CD4-positive, CD25-positive, alpha-beta regulatory T cell (primary cell): ENCODE measurements around the gene SMAP2. TPM values are rescaled to one million over a fixed set of nuclear protein-coding genes. Genes with fewer than 3 reads are reported as not detected.
A peak's percentile ranks its signal among the peaks of the same experiment; 100 is the strongest.

Experiments
- ATAC-seq, 2 donors: fragments of 150-1000 bp; cut with Tn5 transposase; one replicate each; pipeline ENCODE4 v1.10.0; 2021; ENCODE audit warnings: low read depth in 2 of 2, moderate number of reproducible peaks in 2 of 2, moderate library complexity in 1 of 2
- DNase-seq, 3 donors: peaks; one replicate each; pipeline versions ENCODE4 v3.0.0 to v3.0.0-alpha.2; 2012 to 2022; ENCODE audit warnings: mixed read lengths in 1 of 3
- H3K27ac ChIP-seq: one replicate; pipeline ENCODE4 v1.7.0; 2013; ENCODE audit warnings: mild to moderate bottlenecking, low read length; ENCODE audit not compliant: insufficient read depth, poor library complexity, severe bottlenecking
- H3K27me3 ChIP-seq: one replicate; pipeline ENCODE4 v1.7.0; 2013; ENCODE audit warnings: low read length; ENCODE audit not compliant: control insufficient read depth, insufficient read depth
- H3K36me3 ChIP-seq: one replicate; pipeline ENCODE4 v1.7.0; 2013; ENCODE audit warnings: mild to moderate bottlenecking, low read length, moderate library complexity; ENCODE audit not compliant: control insufficient read depth, insufficient read depth
- H3K4me1 ChIP-seq: 2 replicates; pipeline ENCODE4 v1.7.0; 2013; ENCODE audit warnings: mild to moderate bottlenecking, low read length; ENCODE audit not compliant: insufficient read depth, control insufficient read depth, poor library complexity, severe bottlenecking
- H3K4me3 ChIP-seq: one replicate; pipeline ENCODE4 v1.7.0; 2013; ENCODE audit warnings: low read depth, mild to moderate bottlenecking, low read length, moderate library complexity
- H3K9me3 ChIP-seq, 2 experiments: 1 replicate in 1 of 2; 2 replicates in 1 of 2; pipeline ENCODE4 v1.7.0; 2013; ENCODE audit warnings: low read length in 2 of 2, mild to moderate bottlenecking in 1 of 2, moderate library complexity in 1 of 2; ENCODE audit not compliant: control insufficient read depth in 2 of 2
- H3K27ac Mint-ChIP-seq, 3 donors: one replicate each; pipeline ENCODE4 v1.8.0; 2020 to 2022; ENCODE audit warnings: mild to moderate bottlenecking in 3 of 3, mixed read lengths in 3 of 3, moderate library complexity in 2 of 3
- H3K27me3 Mint-ChIP-seq: one replicate; pipeline ENCODE4 v1.8.0; 2022; ENCODE audit warnings: mild to moderate bottlenecking, mixed read lengths
- H3K36me3 Mint-ChIP-seq: one replicate; pipeline ENCODE4 v1.8.0; 2020; ENCODE audit warnings: mixed read lengths
- H3K4me1 Mint-ChIP-seq, 4 donors: one replicate each; pipeline ENCODE4 v1.8.0; 2020 to 2022; ENCODE audit warnings: mixed read lengths in 4 of 4, mild to moderate bottlenecking in 1 of 4
- H3K4me3 Mint-ChIP-seq, 4 donors: one replicate each; pipeline ENCODE4 v1.8.0; 2020 to 2022; ENCODE audit warnings: mild to moderate bottlenecking in 4 of 4, mixed read lengths in 4 of 4, moderate library complexity in 3 of 4
- H3K9me3 Mint-ChIP-seq, 7 donors: one replicate each; pipeline ENCODE4 v1.8.0; 2020 to 2022; ENCODE audit warnings: mixed read lengths in 7 of 7, mild to moderate bottlenecking in 3 of 7, moderate library complexity in 2 of 7
- polyA plus RNA-seq, 4 donors: library from polyadenylated mRNA; unstranded; fragments of 300-500 nt; fragmentation: Illumina TruSeq; gene quantifications; one replicate each; pipeline ENCODE4 v1.2.3, GENCODE V29; 2021
- total RNA-seq: library from RNA; stranded (reverse); gene quantifications from one replicate; pipeline ENCODE4 v1.2.3, GENCODE V29; 2022

SMAP2 gene
- total and polyA plus RNA-seq, 5 donors from 2014 or later: 297 to 472 (median 398) TPM

- peaks cover 96% of the 10 kb centered on the region for H3K4me1 ChIP-seq
- Mint-ChIP-seq H3K4me3 (peak overlapping the region; percentile 84 to 100 (median 96)), H3K27ac (peak overlapping the region; percentile 97 to 99 (median 98)), H3K9me3 (no peaks in the 10 kb centered on the region), H3K4me1 (peaks cover 23 to 91% (median 62%) of the 10 kb centered on the region in 4 donors), H3K27me3 (no peaks in the 10 kb centered on the region), H3K36me3 (peaks cover 27% of the 10 kb centered on the region)
- H3K9me3 ChIP-seq: no peaks in the 10 kb centered on the region
- H3K36me3 ChIP-seq: peaks cover 18% of the 10 kb centered on the region
- H3K27ac ChIP-seq: peak overlapping the region; percentile 99
- DNase-seq (no peak), ATAC-seq (no peak)
- H3K4me3 ChIP-seq: peak overlapping the region; percentile 95
- H3K27me3 ChIP-seq: no peaks in the 10 kb centered on the region
Measured at GRCh38 chr1:40383095-40383487, 9.6 kb downstream of the SMAP2 start.

GRCh38 chr1:40383488-40384412 lies 10.2 kb downstream of the SMAP2 start:
- DNase-seq (peak in 1 of 3 donors; percentile 88), ATAC-seq (no peak)
- Histone ChIP-seq H3K36me3 (peaks cover 15% of the 10 kb centered on the region), H3K4me1 (peaks cover 93% of the 10 kb centered on the region), H3K27ac (peak overlapping the region; percentile 99), H3K27me3 (no peaks in the 10 kb centered on the region), H3K9me3 (no peaks in the 10 kb centered on the region), H3K4me3 (peak overlapping the region; percentile 95)
- Mint-ChIP-seq H3K36me3 (peaks cover 25% of the 10 kb centered on the region), H3K4me3 (peak overlapping the region; percentile 84 to 100 (median 96)), H3K4me1 (peaks cover 23 to 91% (median 62%) of the 10 kb centered on the region in 4 donors), H3K27ac (peak overlapping the region; percentile 97 to 99 (median 98)), H3K9me3 (no peaks in the 10 kb centered on the region), H3K27me3 (peaks cover 6% of the 10 kb centered on the region)

- H3K27me3 Mint-ChIP-seq: peaks cover 7% of the 10 kb centered on the region
- H3K27ac ChIP-seq: peak overlapping the region; percentile 99
- no peaks in the 10 kb centered on the region for H3K27me3 ChIP-seq
- peak overlapping the region; percentile 84 to 100 (median 96) for H3K4me3 Mint-ChIP-seq
- peaks cover 92% of the 10 kb centered on the region for H3K4me1 ChIP-seq
- peak overlapping the region; percentile 97 to 99 (median 98) for H3K27ac Mint-ChIP-seq
- H3K4me3 ChIP-seq: peak overlapping the region; percentile 95
- peaks cover 15% of the 10 kb centered on the region for H3K36me3 ChIP-seq
- ATAC-seq (no peak), DNase-seq (peak in 1 of 3 donors; percentile 38)
- no peaks in the 10 kb centered on the region for H3K9me3 Mint-ChIP-seq
- no peaks in the 10 kb centered on the region for H3K9me3 ChIP-seq
- peaks cover 23 to 91% (median 67%) of the 10 kb centered on the region in 4 donors for H3K4me1 Mint-ChIP-seq
- H3K36me3 Mint-ChIP-seq: peaks cover 31% of the 10 kb centered on the region
Measured at GRCh38 chr1:40384413-40384762, 10.9 kb downstream of the SMAP2 start.

GRCh38 chr1:40384887-40385286 lies 11.4 kb downstream of the SMAP2 start:
- DNase-seq (no peak), ATAC-seq (no peak)
- Histone ChIP-seq H3K36me3 (peaks cover 15% of the 10 kb centered on the region), H3K4me3 (peak overlapping the region; percentile 95), H3K27me3 (no peaks in the 10 kb centered on the region), H3K4me1 (peaks cover 91% of the 10 kb centered on the region), H3K27ac (peak overlapping the region; percentile 99), H3K9me3 (no peaks in the 10 kb centered on the region)
- Mint-ChIP-seq H3K4me3 (peak overlapping the region; percentile 84 to 100 (median 96)), H3K36me3 (peaks cover 33% of the 10 kb centered on the region), H3K4me1 (peaks cover 23 to 91% (median 70%) of the 10 kb centered on the region in 4 donors), H3K27ac (peak overlapping the region; percentile 97 to 99 (median 98)), H3K27me3 (peaks cover 7% of the 10 kb centered on the region), H3K9me3 (no peaks in the 10 kb centered on the region)

- no peaks in the 10 kb centered on the region for H3K27me3 ChIP-seq
- peak overlapping the region; percentile 97 to 99 (median 98) for H3K27ac Mint-ChIP-seq
- peaks cover 40% of the 10 kb centered on the region for H3K36me3 Mint-ChIP-seq
- DNase-seq: peak; percentile 69 to 91 (median 88)
- H3K4me3 Mint-ChIP-seq: peak overlapping the region; percentile 84 to 100 (median 96)
- peak overlapping the region; percentile 99 for H3K27ac ChIP-seq
- peaks cover 7% of the 10 kb centered on the region for H3K27me3 Mint-ChIP-seq
- no peaks in the 10 kb centered on the region for H3K9me3 ChIP-seq
- H3K9me3 Mint-ChIP-seq: no peaks in the 10 kb centered on the region
- H3K4me3 ChIP-seq: peak overlapping the region; percentile 95
- H3K36me3 ChIP-seq: peaks cover 15% of the 10 kb centered on the region
- H3K4me1 ChIP-seq: peaks cover 91% of the 10 kb centered on the region
- ATAC-seq: peak; percentile 70 to 75
- peaks cover 23 to 92% (median 77%) of the 10 kb centered on the region in 4 donors for H3K4me1 Mint-ChIP-seq
Measured at GRCh38 chr1:40385437-40386358, 12.2 kb downstream of the SMAP2 start.

- Mint-ChIP-seq H3K4me1 (peaks cover 17 to 92% (median 77%) of the 10 kb centered on the region in 4 donors), H3K27me3 (peaks cover 7% of the 10 kb centered on the region), H3K36me3 (peaks cover 39% of the 10 kb centered on the region), H3K9me3 (no peaks in the 10 kb centered on the region), H3K4me3 (peak overlapping the region; percentile 84 to 100 (median 96)), H3K27ac (peak overlapping the region; percentile 97 to 99 (median 98))
- ATAC-seq (no peak), DNase-seq (no peak)
- peak overlapping the region; percentile 95 for H3K4me3 ChIP-seq
- H3K36me3 ChIP-seq: peaks cover 15% of the 10 kb centered on the region
- H3K4me1 ChIP-seq: peaks cover 91% of the 10 kb centered on the region
- H3K27me3 ChIP-seq: no peaks in the 10 kb centered on the region
- peak overlapping the region; percentile 99 for H3K27ac ChIP-seq
- no peaks in the 10 kb centered on the region for H3K9me3 ChIP-seq
Measured at GRCh38 chr1:40386359-40386723, 12.8 kb downstream of the SMAP2 start.

- Mint-ChIP-seq H3K27ac (peak overlapping the region; percentile 97 to 99 (median 98)), H3K9me3 (no peaks in the 10 kb centered on the region), H3K36me3 (peaks cover 34% of the 10 kb centered on the region), H3K4me1 (peaks cover 18 to 92% (median 77%) of the 10 kb centered on the region in 4 donors), H3K27me3 (peaks cover 7% of the 10 kb centered on the region), H3K4me3 (peak overlapping the region; percentile 50 to 100 (median 89))
- peaks cover 91% of the 10 kb centered on the region for H3K4me1 ChIP-seq
- ATAC-seq: no peak
- peak overlapping the region; percentile 95 for H3K4me3 ChIP-seq
- H3K27ac ChIP-seq: peak overlapping the region; percentile 99
- DNase-seq: no peak
- no peaks in the 10 kb centered on the region for H3K27me3 ChIP-seq
- no peaks in the 10 kb centered on the region for H3K9me3 ChIP-seq
- peaks cover 15% of the 10 kb centered on the region for H3K36me3 ChIP-seq
Measured at GRCh38 chr1:40386796-40387195, 13.3 kb downstream of the SMAP2 start.
